PC-9 (cell line): Measurements from ENCODE around the gene SKP2.

Experiments
- CTCF ChIP-seq: fragments of 200-600 bp; sonication (generic); conservative IDR thresholded peaks from 2 replicates; pipeline ENCODE4 v1.6.1; 2017; ENCODE audit warnings: mixed run types, antibody characterized with exemption, mild to moderate bottlenecking, moderate library complexity
- EZH2 ChIP-seq: fragments of 200-600 bp; sonication (generic); IDR thresholded peaks from 2 replicates; pipeline ENCODE4 v1.8.0; 2017; ENCODE audit warnings: antibody characterized with exemption, low read depth

- no peak for TF ChIP-seq CTCF
- no peak for TF ChIP-seq EZH2
Measured at GRCh38 chr5:36152324-36153297, 700 bp downstream of the SKP2 start.
